Activated CD4-positive, alpha-beta T cell treated with anti-CD3 and anti-CD28 coated beads, Interleukin-2, amount 50 U/mL, for 24 hours (primary cell): ENCODE measurements around the gene KIAA0753.
A peak's percentile ranks its signal among the peaks of the same experiment; 100 is the strongest.
"Not testable (repeated sequence)": the region's sequence is repeated elsewhere in the genome, so short reads cannot be mapped to it uniquely, and the experiment has no call there.

Experiments
- DNase-seq, 2 donors: peaks; one replicate each; pipeline ENCODE4 v3.0.0-alpha.2; 2020; ENCODE audit warnings: low read depth in 1 of 2, low spot score in 1 of 2

Gene KIAA0753

GRCh38 chr17:6599364-6599763, 41.1 kb downstream of the KIAA0753 start:
- DNase-seq, result no peak

GRCh38 chr17:6597727-6598126, 42.8 kb downstream of the KIAA0753 start:
- DNase-seq, result no peak

- DNase-seq, result no peak
These were observed 43.6 kb downstream of the KIAA0753 start for GRCh38 chr17:6596941-6597340.

GRCh38 chr17:6596511-6596910, 44.0 kb downstream of the KIAA0753 start:
- DNase-seq, result no peak

GRCh38 chr17:6596081-6596480, 44.4 kb downstream of the KIAA0753 start:
- DNase-seq, result no peak

- not testable (repeated sequence) for DNase-seq
These were observed 47.1 kb downstream of the KIAA0753 start for GRCh38 chr17:6593371-6593770.

GRCh38 chr17:6592173-6592572, 48.3 kb downstream of the KIAA0753 start:
- DNase-seq, result no peak

- DNase-seq, result no peak
These were observed 48.8 kb downstream of the KIAA0753 start for GRCh38 chr17:6591599-6592158.

- DNase-seq, result no peak
These were observed 51.1 kb downstream of the KIAA0753 start for GRCh38 chr17:6589266-6589946.

- no peak for DNase-seq
These were observed 52.3 kb downstream of the KIAA0753 start for GRCh38 chr17:6588165-6588564.

- DNase-seq, result no peak
These were observed 53.2 kb downstream of the KIAA0753 start for GRCh38 chr17:6587310-6587709.

- DNase-seq, result no peak
These were observed 57.1 kb downstream of the KIAA0753 start for GRCh38 chr17:6583411-6583810.

- no peak for DNase-seq
These were observed 59.9 kb downstream of the KIAA0753 start for GRCh38 chr17:6580625-6581024.

- no peak for DNase-seq
These were observed 62.0 kb downstream of the KIAA0753 start for GRCh38 chr17:6578491-6578890.

- no peak for DNase-seq
These were observed 62.7 kb downstream of the KIAA0753 start for GRCh38 chr17:6577686-6578263.

- DNase-seq, result no peak
These were observed 64.3 kb downstream of the KIAA0753 start for GRCh38 chr17:6576038-6576785.

- DNase-seq, result no peak
These were observed 64.9 kb downstream of the KIAA0753 start for GRCh38 chr17:6575596-6575988.

- DNase-seq, result peak in 1 of 2 donors; percentile 24
These were observed 65.6 kb downstream of the KIAA0753 start for GRCh38 chr17:6574687-6575595.

- DNase-seq, result no peak
These were observed 66.4 kb downstream of the KIAA0753 start for GRCh38 chr17:6573982-6574686.

GRCh38 chr17:6573495-6573894, 67.0 kb downstream of the KIAA0753 start:
- not testable (repeated sequence) for DNase-seq
